GM12878 (cell line): Measurements from ENCODE around the gene MROH7. TPM values are rescaled to one million over a fixed set of nuclear protein-coding genes. Genes with fewer than 3 reads are reported as not detected.

ENCODE experiments used
- ATAC-seq: fragments of 200-7000 bp; cut with Tn5 transposase; 3 replicates; pipeline ENCODE4 v1.9.1; 2020; ENCODE audit warnings: mild to moderate bottlenecking, moderate library complexity
- BruUV-seq: library from RNA; stranded (reverse); fragments of 400-500 nt; replicated peaks from 2 replicates; lab custom pipeline; 2021; lab: Mats Ljungman, UMichigan
- CTCF ChIA-PET: fragments of 300-600 bp; sonication (Branson Sonifier 250); formaldehyde crosslinking; extraction: SDS; loops from one replicate; lab custom pipeline; 2021; ENCODE audit warnings: inconsistent platforms; lab: Yijun Ruan, JAX
- POLR2A ChIA-PET: fragments of 350-600 bp; formaldehyde crosslinking; extraction: SDS; loops from one replicate; lab custom pipeline; 2021; ENCODE audit warnings: inconsistent platforms; lab: Charles Lee
- RAD21 ChIA-PET: fragments of 300-600 bp; sonication (Branson Sonifier 250); formaldehyde crosslinking; loops from one replicate; lab custom pipeline; 2023; ENCODE audit warnings: antibody characterized with exemption; ENCODE audit not compliant: unreplicated experiment; lab: Charles Lee
- SMC1A ChIA-PET: fragments of 300-600 bp; sonication (Branson Sonifier 250); formaldehyde crosslinking; loops from one replicate; lab custom pipeline; 2023; ENCODE audit not compliant: unreplicated experiment, uncharacterized antibody; lab: Charles Lee
- DNase-seq: peaks from one replicate; pipeline ENCODE4 v3.0.0-alpha.2; 2011; ENCODE audit warnings: low read depth, low spot score
- FAIRE-seq: peaks from 3 replicates; lab custom pipeline; 2011; peaks lifted over from hg19 to GRCh38; lab: Jason Lieb, UNC
- H2AFZ ChIP-seq: 2 replicates; pipeline ENCODE4 v1.6.0; 2011; ENCODE audit warnings: low read depth, low read length, control low read depth; ENCODE audit not compliant: control insufficient read depth
- H3K27ac ChIP-seq: 2 replicates; pipeline ENCODE4 v1.5.1; 2011; ENCODE audit warnings: control low read depth; ENCODE audit not compliant: control insufficient read depth, insufficient read depth
- H3K27me3 ChIP-seq, 2 experiments: replicated peaks in 1 of 2; 2 replicates each; pipeline versions ENCODE4 v1.6.0 to v1.6.1; 2011; ENCODE audit warnings: low read length in 1 of 2; ENCODE audit not compliant: control insufficient read depth in 2 of 2, insufficient read depth in 2 of 2
- H3K36me3 ChIP-seq, 2 experiments: 2 replicates each; pipeline ENCODE4 v1.5.1; 2011; ENCODE audit warnings: low read length in 1 of 2; ENCODE audit not compliant: control insufficient read depth in 2 of 2, insufficient read depth in 2 of 2
- H3K4me1 ChIP-seq: 2 replicates; pipeline ENCODE4 v1.6.1; 2011; ENCODE audit warnings: mild to moderate bottlenecking, low read length, moderate library complexity, mixed read lengths; ENCODE audit not compliant: control insufficient read depth, insufficient read depth
- H3K4me2 ChIP-seq: 2 replicates; pipeline ENCODE4 v1.6.0; 2011; ENCODE audit warnings: control low read depth; ENCODE audit not compliant: control insufficient read depth, insufficient read depth
- H3K4me3 ChIP-seq: fragments of 200-600 bp; sonication (generic); 2 replicates; pipeline ENCODE4 v1.5.1; 2016
- H3K79me2 ChIP-seq: 2 replicates; pipeline ENCODE4 v1.6.0; 2011; ENCODE audit warnings: low read length; ENCODE audit not compliant: control insufficient read depth, insufficient read depth
- H3K9ac ChIP-seq: 2 replicates; pipeline ENCODE4 v1.8.0; 2011; ENCODE audit warnings: low read length, control low read depth, mixed read lengths; ENCODE audit not compliant: control insufficient read depth, insufficient read depth
- H3K9me3 ChIP-seq: replicated peaks from 3 replicates; pipeline ENCODE4 v1.5.1; 2011; ENCODE audit warnings: mild to moderate bottlenecking, low read length; ENCODE audit not compliant: control insufficient read depth, insufficient read depth
- H4K20me1 ChIP-seq: 2 replicates; pipeline ENCODE4 v1.6.0; 2011; ENCODE audit not compliant: control insufficient read depth, insufficient read depth
- ATF7 ChIP-seq: fragments of 450-650 bp; IDR thresholded peaks from 2 replicates; pipeline ENCODE4 v1.6.1; 2016; ENCODE audit warnings: low read depth, mild to moderate bottlenecking
- BCL3 ChIP-seq: IDR thresholded peaks from 2 replicates; pipeline ENCODE4 v1.6.1; 2011; ENCODE audit warnings: borderline replicate concordance, low read depth, mild to moderate bottlenecking, moderate library complexity, low read length; ENCODE audit not compliant: insufficient read depth, poor library complexity, severe bottlenecking
- CHD1 ChIP-seq: IDR thresholded peaks from 2 replicates; pipeline ENCODE4 v1.6.1; 2012; ENCODE audit warnings: low read depth, low read length, improper control_type of control experiment
- CUX1 ChIP-seq: IDR thresholded peaks from 2 replicates; pipeline ENCODE4 v1.6.1; 2012; ENCODE audit warnings: improper control_type of control experiment, low read depth, low read length; ENCODE audit not compliant: insufficient replicate concordance
- E4F1 ChIP-seq: fragments of 450-650 bp; IDR thresholded peaks from 2 replicates; pipeline ENCODE4 v1.6.1; 2018; ENCODE audit warnings: borderline replicate concordance, mild to moderate bottlenecking; ENCODE audit not compliant: partially characterized antibody
- HDGF ChIP-seq: fragments of 450-650 bp; IDR thresholded peaks from 2 replicates; pipeline ENCODE4 v1.6.1; 2016; ENCODE audit warnings: antibody characterized with exemption
- KAT2A ChIP-seq: conservative IDR thresholded peaks from 2 replicates; pipeline ENCODE4 v1.6.1; 2011; ENCODE audit warnings: low read depth, low read length; ENCODE audit not compliant: control insufficient read depth
- RBBP5 ChIP-seq: fragments of 200-600 bp; sonication (generic); conservative IDR thresholded peaks from 2 replicates; pipeline ENCODE4 v1.6.1; 2016
- USF2 ChIP-seq: IDR thresholded peaks from 2 replicates; pipeline ENCODE4 v1.6.1; 2011; ENCODE audit warnings: low read depth, low read length, improper control_type of control experiment, borderline replicate concordance
- WGBS: methylation state at CpG from one replicate; pipeline ENCODE4 v1.1.6; 2016; ENCODE audit warnings: low lambda C conversion rate; ENCODE audit not compliant: insufficient replicate concordance, insufficient coverage; ENCODE audit errors: missing lambda C conversion rate; 5-methylcytosine and 5-hydroxymethylcytosine counted together
- in situ Hi-C: fragments of 300-500 bp; cut with MboI; formaldehyde crosslinking; loops from 9 replicates; pipeline ENCODE4 v1.14.3; 2018; ENCODE audit warnings: mixed read lengths
- intact Hi-C: fragments of 100-400 bp; cut with micrococcal nuclease; formaldehyde crosslinking; loops from one replicate; pipeline ENCODE4 v1.14.2; 2022; ENCODE audit not compliant: unreplicated experiment
- polyA plus RNA-seq, 11 experiments: library from polyadenylated mRNA; depleted of rRNA in 4 of 11; unstranded in 6 of 11; stranded (reverse) in 5 of 11; fragments of >200 nt; fragmentation: Nextera tagmentation in 4 of 11; fragmentation: Illumina TruSeq in 1 of 11; extraction: Ambion mirVana in 4 of 11; extraction: Trizol in 1 of 11; gene quantifications; 1 replicate in 1 of 11; 2 replicates in 10 of 11; pipeline versions ENCODE4 v1.2.1 to v1.2.3, GENCODE V29; 2011 to 2016; ENCODE audit warnings: inconsistent platforms in 2 of 11, missing spikeins in 2 of 11, low read depth in 1 of 11
- total RNA-seq, 4 experiments: library from RNA; depleted of rRNA in 3 of 4; stranded (reverse); fragments of >200 nt in 3 of 4; fragmentation: Illumina TruSeq in 1 of 4; extraction: Trizol in 1 of 4; gene quantifications; 2 replicates each; pipeline versions ENCODE4 v1.2.1 to v1.2.3, GENCODE V29; 2013 to 2021
- TF ChIP-seq, protein P1 (sequence below): IDR thresholded peaks from 2 replicates; pipeline ENCODE4 v1.6.1; 2012; ENCODE audit warnings: low read length, inconsistent platforms
- TF ChIP-seq, protein P2 (sequence below): fragments of 150-350 bp; IDR thresholded peaks from 2 replicates; pipeline ENCODE4 v1.6.1; 2014; ENCODE audit warnings: mild to moderate bottlenecking, low read depth, low read length

Gene MROH7
- total and polyA plus RNA-seq, 10 of the 15 experiments (the other 5 are each of a cell fraction or from before 2014, with no cell fraction given) = 0.11 TPM; not detected in 9

GRCh38 chr1:54596756-54597155, 44.8 kb upstream of the MROH7 start:
- no peaks in the 10 kb centered on the region for H3K36me3 ChIP-seq
- no peak overlapping the region for H3K27ac ChIP-seq
- H3K9ac ChIP-seq = no peak overlapping the region
- H3K79me2 ChIP-seq = no peaks in the 10 kb centered on the region
- H3K4me3 ChIP-seq = no peak overlapping the region
- no peaks in the 10 kb centered on the region for H4K20me1 ChIP-seq
- FAIRE-seq (no peak), ATAC-seq (no peak), DNase-seq (no peak)
- no peaks in the 10 kb centered on the region for H3K4me1 ChIP-seq
- H3K27me3 ChIP-seq = no peaks in the 10 kb centered on the region
- in situ Hi-C loops = no loop called here
- TF ChIP-seq, protein P1, sequence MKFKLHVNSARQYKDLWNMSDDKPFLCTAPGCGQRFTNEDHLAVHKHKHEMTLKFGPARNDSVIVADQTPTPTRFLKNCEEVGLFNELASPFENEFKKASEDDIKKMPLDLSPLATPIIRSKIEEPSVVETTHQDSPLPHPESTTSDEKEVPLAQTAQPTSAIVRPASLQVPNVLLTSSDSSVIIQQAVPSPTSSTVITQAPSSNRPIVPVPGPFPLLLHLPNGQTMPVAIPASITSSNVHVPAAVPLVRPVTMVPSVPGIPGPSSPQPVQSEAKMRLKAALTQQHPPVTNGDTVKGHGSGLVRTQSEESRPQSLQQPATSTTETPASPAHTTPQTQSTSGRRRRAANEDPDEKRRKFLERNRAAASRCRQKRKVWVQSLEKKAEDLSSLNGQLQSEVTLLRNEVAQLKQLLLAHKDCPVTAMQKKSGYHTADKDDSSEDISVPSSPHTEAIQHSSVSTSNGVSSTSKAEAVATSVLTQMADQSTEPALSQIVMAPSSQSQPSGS = no peak
- TF ChIP-seq BCL3 (no peak), ATF7 (no peak), CHD1 (no peak), KAT2A (no peak), CUX1 (no peak), E4F1 (no peak), RBBP5 (no peak), USF2 (no peak), HDGF (no peak)
- TF ChIP-seq, protein P2, sequence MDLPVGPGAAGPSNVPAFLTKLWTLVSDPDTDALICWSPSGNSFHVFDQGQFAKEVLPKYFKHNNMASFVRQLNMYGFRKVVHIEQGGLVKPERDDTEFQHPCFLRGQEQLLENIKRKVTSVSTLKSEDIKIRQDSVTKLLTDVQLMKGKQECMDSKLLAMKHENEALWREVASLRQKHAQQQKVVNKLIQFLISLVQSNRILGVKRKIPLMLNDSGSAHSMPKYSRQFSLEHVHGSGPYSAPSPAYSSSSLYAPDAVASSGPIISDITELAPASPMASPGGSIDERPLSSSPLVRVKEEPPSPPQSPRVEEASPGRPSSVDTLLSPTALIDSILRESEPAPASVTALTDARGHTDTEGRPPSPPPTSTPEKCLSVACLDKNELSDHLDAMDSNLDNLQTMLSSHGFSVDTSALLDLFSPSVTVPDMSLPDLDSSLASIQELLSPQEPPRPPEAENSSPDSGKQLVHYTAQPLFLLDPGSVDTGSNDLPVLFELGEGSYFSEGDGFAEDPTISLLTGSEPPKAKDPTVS = no peak
- no peak overlapping the region for H2AFZ ChIP-seq
- RAD21 ChIA-PET = no interaction called here
- no peaks in the 10 kb centered on the region for H3K9me3 ChIP-seq
- 57% methylated on average over 3 of the region's 3 CpGs for WGBS
- intact Hi-C loops = no loop called here
- SMC1A ChIA-PET = interaction anchor here (1.5 kb wide), 1 partner anchor 25 kb away, joined by 4 read pairs; no protein-coding TSS in a partner anchor
- POLR2A ChIA-PET = no interaction called here
- no TSS peak for BruUV-seq
- no peak overlapping the region for H3K4me2 ChIP-seq
- CTCF ChIA-PET = no interaction called here
